K562 (cell line): ENCODE results near the gene SCRN1. TPM values are rescaled to one million over a fixed set of nuclear protein-coding genes. Genes with fewer than 3 reads are reported as not detected.

Experiments
- ATAC-seq: fragments of 200-7000 bp; cut with Tn5 transposase; 3 replicates; pipeline ENCODE4 v1.9.1; 2020; ENCODE audit warnings: moderate library complexity
- BruUV-seq: library from RNA; stranded (reverse); fragments of 400-500 nt; replicated peaks from 2 replicates; lab custom pipeline; 2021; lab: Mats Ljungman, UMichigan
- CTCF ChIA-PET: fragments of 300-600 bp; formaldehyde crosslinking; extraction: SDS; loops from one replicate; lab custom pipeline; 2021; ENCODE audit warnings: low intra/inter-chr PET ratio; lab: Yijun Ruan, JAX
- POLR2A ChIA-PET: fragments of 300-600, 350-650 bp; sonication (Branson Sonifier 250); formaldehyde crosslinking; extraction: SDS; loops from one replicate; lab custom pipeline; 2021; ENCODE audit warnings: antibody characterized with exemption, inconsistent platforms; lab: Yijun Ruan, JAX
- DNase-seq, 4 experiments: peaks; one replicate each; pipeline versions ENCODE4 v3.0.0 to v3.0.0-alpha.2; 2011 to 2018; ENCODE audit warnings: low spot score in 3 of 4, mixed read lengths in 3 of 4; ENCODE audit errors: extremely low read depth in 1 of 4
- FAIRE-seq: peaks from 2 replicates; lab custom pipeline; 2011; peaks lifted over from hg19 to GRCh38; lab: Jason Lieb, UNC
- H2AFZ ChIP-seq: 2 replicates; pipeline ENCODE4 v1.6.0; 2011; ENCODE audit warnings: low read depth, low read length, control low read depth, inconsistent platforms
- H3K27ac ChIP-seq: fragments of 200-600 bp; 3 replicates; pipeline ENCODE4 v1.8.0; 2011; ENCODE audit warnings: low read depth, mild to moderate bottlenecking, control low read depth, inconsistent platforms, low read length, moderate library complexity, mixed read lengths; ENCODE audit errors: extremely low read depth
- H3K27me3 ChIP-seq, 2 experiments: fragments of 300-600 bp in 1 of 2; 2 replicates in 1 of 2; 3 replicates in 1 of 2; pipeline versions ENCODE4 v1.6.0 to v1.8.0; 2011; ENCODE audit warnings: inconsistent platforms in 2 of 2, low read length in 2 of 2, mild to moderate bottlenecking in 1 of 2, mixed read lengths in 1 of 2, moderate library complexity in 1 of 2; ENCODE audit not compliant: control insufficient read depth in 2 of 2, insufficient read depth in 2 of 2
- H3K36me3 ChIP-seq: fragments of 300-600 bp; 3 replicates; pipeline ENCODE4 v1.8.0; 2011; ENCODE audit warnings: mild to moderate bottlenecking, low read length, inconsistent platforms; ENCODE audit not compliant: control insufficient read depth, insufficient read depth
- H3K4me1 ChIP-seq, 2 experiments: fragments of 200-600 bp in 1 of 2; replicated peaks in 1 of 2; 2 replicates in 1 of 2; 3 replicates in 1 of 2; pipeline versions ENCODE4 v1.5.1 to v1.8.0; 2011; ENCODE audit warnings: inconsistent platforms in 2 of 2, low read length in 2 of 2, mild to moderate bottlenecking in 1 of 2, mixed read lengths in 1 of 2, moderate library complexity in 1 of 2; ENCODE audit not compliant: control insufficient read depth in 2 of 2, insufficient read depth in 2 of 2
- H3K4me2 ChIP-seq: 2 replicates; pipeline ENCODE4 v1.6.1; 2011; ENCODE audit warnings: low read length, control low read depth, inconsistent platforms, mixed read lengths; ENCODE audit not compliant: insufficient read depth
- H3K4me3 ChIP-seq: fragments of 200-600 bp; sonication (generic), shearing (Covaris generic); 2 replicates; pipeline ENCODE4 v1.5.1; 2016; ENCODE audit warnings: control low read depth, inconsistent platforms
- H3K79me2 ChIP-seq: fragments of 200-600 bp; 3 replicates; pipeline ENCODE4 v1.8.0; 2011; ENCODE audit warnings: low read length, inconsistent platforms; ENCODE audit not compliant: control insufficient read depth, insufficient read depth
- H3K9ac ChIP-seq, 2 experiments: 2 replicates each; pipeline versions ENCODE4 v1.6.0 to v1.6.1; 2011; ENCODE audit warnings: low read depth in 2 of 2, low read length in 2 of 2, control low read depth in 1 of 2, inconsistent platforms in 1 of 2, mild to moderate bottlenecking in 1 of 2, mixed read lengths in 1 of 2; ENCODE audit not compliant: insufficient read depth in 1 of 2
- H3K9me1 ChIP-seq: one replicate; pipeline ENCODE4 v1.6.0; 2011; ENCODE audit warnings: inconsistent platforms, mild to moderate bottlenecking, low read length, moderate library complexity; ENCODE audit not compliant: control insufficient read depth, insufficient read depth
- H3K9me3 ChIP-seq: replicated peaks from 2 replicates; pipeline ENCODE4 v1.5.1; 2011; ENCODE audit warnings: low read depth, low read length, inconsistent platforms; ENCODE audit not compliant: control insufficient read depth, insufficient read depth
- H4K20me1 ChIP-seq: replicated peaks from 2 replicates; pipeline ENCODE4 v1.6.1; 2011; ENCODE audit warnings: low read length, inconsistent platforms, mixed read lengths; ENCODE audit not compliant: control insufficient read depth, insufficient read depth
- BACH1 ChIP-seq: fragments of 200-800 bp; sonication (Bioruptor generic); IDR thresholded peaks from 2 replicates; pipeline ENCODE4 v1.6.1; 2016; ENCODE audit warnings: missing genetic modification characterization, missing compliant biosample characterization
- CBX2 ChIP-seq: fragments of 200-600 bp; sonication (generic); IDR thresholded peaks from one replicate; pipeline ENCODE4 v1.6.1; 2012; ENCODE audit warnings: mild to moderate bottlenecking, low read length, inconsistent platforms; ENCODE audit not compliant: insufficient read depth, poor library complexity, severe bottlenecking
- FOXA1 ChIP-seq: fragments of 450-650 bp; IDR thresholded peaks from 2 replicates; pipeline ENCODE4 v1.6.1; 2016; ENCODE audit warnings: mild to moderate bottlenecking, borderline replicate concordance
- HMGXB4 ChIP-seq: sonication (generic); formaldehyde crosslinking; IDR thresholded peaks from 2 replicates; pipeline ENCODE4 v1.8.1; 2023; ENCODE audit warnings: mild to moderate bottlenecking, missing genetic modification reagents
- HSF4 ChIP-seq: fragments of 250-450 bp; sonication (Bioruptor Pico); IDR thresholded peaks from 2 replicates; pipeline ENCODE4 v2.1.2; 2022; ENCODE audit warnings: mild to moderate bottlenecking, moderate library complexity, borderline replicate concordance
- MCM2 ChIP-seq: fragments of 450-650 bp; IDR thresholded peaks from 2 replicates; pipeline ENCODE4 v1.6.1; 2017; ENCODE audit warnings: low read depth, mild to moderate bottlenecking
- MED1 ChIP-seq: sonication (generic); formaldehyde crosslinking; IDR thresholded peaks from 2 replicates; pipeline ENCODE4 v1.8.1; 2023; ENCODE audit warnings: missing genetic modification reagents, borderline replicate concordance
- MYBL2 ChIP-seq, 2 experiments: fragments of 450-650 bp in 1 of 2; sonication (generic) in 1 of 2; formaldehyde crosslinking in 1 of 2; IDR thresholded peaks; 2 replicates each; pipeline versions ENCODE4 v1.6.1 to v1.8.1; 2017 to 2022; ENCODE audit warnings: borderline replicate concordance in 1 of 2, inconsistent platforms in 1 of 2, low read depth in 1 of 2, mild to moderate bottlenecking in 1 of 2, missing genetic modification reagents in 1 of 2, moderate library complexity in 1 of 2
- MYC ChIP-seq, 2 experiments: fragments of 250-450 bp in 1 of 2; sonication (Bioruptor Pico) in 1 of 2; IDR thresholded peaks; 2 replicates each; pipeline versions ENCODE4 v1.5.1 to v1.6.1; 2012 to 2021; ENCODE audit warnings: low read depth in 2 of 2, borderline replicate concordance in 1 of 2, improper control_type of control experiment in 1 of 2, low read length in 1 of 2, mild to moderate bottlenecking in 1 of 2, moderate library complexity in 1 of 2
- TCF7 ChIP-seq: sonication (generic); IDR thresholded peaks from 2 replicates; pipeline ENCODE4 v1.6.1; 2016; ENCODE audit warnings: antibody characterized with exemption, borderline replicate concordance
- TEAD4 ChIP-seq, 2 experiments: sonication (generic) in 1 of 2; formaldehyde crosslinking in 1 of 2; IDR thresholded peaks; 2 replicates each; pipeline versions ENCODE4 v1.6.1 to v1.8.0; 2012 to 2022; ENCODE audit warnings: borderline replicate concordance in 1 of 2, inconsistent platforms in 1 of 2, low read length in 1 of 2, mild to moderate bottlenecking in 1 of 2, missing genetic modification reagents in 1 of 2
- TSC22D4 ChIP-seq: fragments of 450-650 bp; IDR thresholded peaks from 2 replicates; pipeline ENCODE4 v1.6.1; 2016; ENCODE audit warnings: missing genetic modification characterization, missing biosample characterization, control low read depth
- ZKSCAN8 ChIP-seq: fragments of 200-800 bp; sonication (Bioruptor generic); IDR thresholded peaks from 2 replicates; pipeline ENCODE4 v1.6.1; 2016; ENCODE audit warnings: missing genetic modification characterization, missing compliant biosample characterization
- ZNF124 ChIP-seq: sonication (generic); formaldehyde crosslinking; IDR thresholded peaks from 2 replicates; pipeline ENCODE4 v1.8.1; 2022; ENCODE audit warnings: missing genetic modification reagents
- WGBS: fragments of 100-300 bp; shearing (Covaris generic); methylation state at CpG from one replicate; pipeline ENCODE4 v1.1.6; 2016; ENCODE audit warnings: low coverage, mixed read lengths; ENCODE audit not compliant: insufficient coverage; ENCODE audit errors: missing lambda C conversion rate; 5-methylcytosine and 5-hydroxymethylcytosine counted together
- in situ Hi-C: fragments of 300-500 bp; cut with MboI; formaldehyde crosslinking; loops from 4 replicates; pipeline ENCODE4 v1.15.0; 2018; ENCODE audit warnings: inconsistent platforms, mixed read lengths
- intact Hi-C: fragments of 100-400 bp; cut with micrococcal nuclease; formaldehyde crosslinking; loops from 2 replicates; pipeline ENCODE4 v1.14.2; 2022
- polyA plus RNA-seq, 8 experiments: library from polyadenylated mRNA; depleted of rRNA in 4 of 8; stranded (reverse) in 5 of 8; unstranded in 3 of 8; fragments of >200 nt; fragmentation: Nextera tagmentation in 2 of 8; fragmentation: Illumina TruSeq in 1 of 8; extraction: Ambion mirVana in 2 of 8; extraction: Trizol in 1 of 8; gene quantifications; 2 replicates each; pipeline versions ENCODE4 v1.2.1 to v1.2.3, GENCODE V29; 2011 to 2014; ENCODE audit warnings: inconsistent platforms in 1 of 8, missing spikeins in 1 of 8
- total RNA-seq, 7 experiments: library from RNA; depleted of rRNA in 6 of 7; stranded (reverse); fragments of >200 nt in 6 of 7; fragmentation: Illumina TruSeq in 2 of 7; extraction: Trizol in 2 of 7; gene quantifications; 2 replicates each; pipeline versions ENCODE4 v1.2.1 to v1.2.3, GENCODE V29; 2011 to 2021; ENCODE audit warnings: low replicate concordance in 1 of 7
- TF ChIP-seq, protein P1 (sequence below): fragments of 250-450 bp; sonication (Bioruptor Pico); IDR thresholded peaks from 2 replicates; pipeline ENCODE4 v1.4.0; 2020; ENCODE audit warnings: mild to moderate bottlenecking, moderate library complexity, borderline replicate concordance

The SCRN1 gene
- total and polyA plus RNA-seq, 9 of the 15 experiments (the other 6 are each of a cell fraction or from before 2014, with no cell fraction given), result 0.13 to 1.4 (median 0.20) TPM

- H3K36me3 ChIP-seq, result no peaks in the 10 kb centered on the region
- H3K4me1 ChIP-seq, result peaks cover 0 to 6% of the 10 kb centered on the region in 2 experiments; a peak in 2 of 5 replicates
- no peaks in the 10 kb centered on the region for H4K20me1 ChIP-seq
- no peak overlapping the region for H2AFZ ChIP-seq
- ChIA-PET CTCF (no interaction called here), POLR2A (interaction anchor here (0.7 to 1.1 kb wide), 2 partner anchors 15 to 35 kb away, joined by 3 to 4 read pairs; partner anchors contain the start of gene FKBP14)
- no peaks in the 10 kb centered on the region for H3K9me1 ChIP-seq
- no peak overlapping the region for H3K4me2 ChIP-seq
- in situ Hi-C loops, result no loop called here
- no peaks in the 10 kb centered on the region for H3K79me2 ChIP-seq
- DNase-seq (no peak), FAIRE-seq (no peak), ATAC-seq (no peak)
- 30% methylated on average over 5 of the region's 5 CpGs for WGBS
- H3K4me3 ChIP-seq, result no peak overlapping the region
- H3K27me3 ChIP-seq, result peaks cover 2 to 8% of the 10 kb centered on the region in 2 experiments; a peak in 2 of 5 replicates
- H3K9ac ChIP-seq, result no peak overlapping the region
- BruUV-seq, result no TSS peak
- intact Hi-C loops, result no loop called here
- H3K9me3 ChIP-seq, result peaks cover 5% of the 10 kb centered on the region
- H3K27ac ChIP-seq, result no peak overlapping the region
- TF ChIP-seq TCF7 (no peak), CBX2 (no peak), ZKSCAN8 (no peak), HMGXB4 (CRISPR knock-in tag) (no peak), MED1 (no peak), FOXA1 (no peak), TSC22D4 (tag) (no peak), MCM2 (no peak), MYC (IDR thresholded peaks at IDR 0.05; ENCODE audit: low read depth, low read length) (no peak), MYC (CRISPR knock-in tag; IDR thresholded peaks at IDR 0.05; ENCODE audit: borderline replicate concordance, low read depth) (no peak), HSF4 (no peak), MYBL2 (IDR thresholded peaks at IDR 0.05; ENCODE audit: low read depth) (no peak), MYBL2 (CRISPR knock-in tag; IDR thresholded peaks at IDR 0.05; ENCODE audit: borderline replicate concordance) (no peak), BACH1 (tag) (no peak), ZNF124 (CRISPR knock-in tag) (no peak), TEAD4 (IDR thresholded peaks at IDR 0.05; ENCODE audit: low read length) (no peak), TEAD4 (CRISPR knock-in tag; IDR thresholded peaks at IDR 0.05; ENCODE audit: borderline replicate concordance) (no peak)
- TF ChIP-seq, protein P1, sequence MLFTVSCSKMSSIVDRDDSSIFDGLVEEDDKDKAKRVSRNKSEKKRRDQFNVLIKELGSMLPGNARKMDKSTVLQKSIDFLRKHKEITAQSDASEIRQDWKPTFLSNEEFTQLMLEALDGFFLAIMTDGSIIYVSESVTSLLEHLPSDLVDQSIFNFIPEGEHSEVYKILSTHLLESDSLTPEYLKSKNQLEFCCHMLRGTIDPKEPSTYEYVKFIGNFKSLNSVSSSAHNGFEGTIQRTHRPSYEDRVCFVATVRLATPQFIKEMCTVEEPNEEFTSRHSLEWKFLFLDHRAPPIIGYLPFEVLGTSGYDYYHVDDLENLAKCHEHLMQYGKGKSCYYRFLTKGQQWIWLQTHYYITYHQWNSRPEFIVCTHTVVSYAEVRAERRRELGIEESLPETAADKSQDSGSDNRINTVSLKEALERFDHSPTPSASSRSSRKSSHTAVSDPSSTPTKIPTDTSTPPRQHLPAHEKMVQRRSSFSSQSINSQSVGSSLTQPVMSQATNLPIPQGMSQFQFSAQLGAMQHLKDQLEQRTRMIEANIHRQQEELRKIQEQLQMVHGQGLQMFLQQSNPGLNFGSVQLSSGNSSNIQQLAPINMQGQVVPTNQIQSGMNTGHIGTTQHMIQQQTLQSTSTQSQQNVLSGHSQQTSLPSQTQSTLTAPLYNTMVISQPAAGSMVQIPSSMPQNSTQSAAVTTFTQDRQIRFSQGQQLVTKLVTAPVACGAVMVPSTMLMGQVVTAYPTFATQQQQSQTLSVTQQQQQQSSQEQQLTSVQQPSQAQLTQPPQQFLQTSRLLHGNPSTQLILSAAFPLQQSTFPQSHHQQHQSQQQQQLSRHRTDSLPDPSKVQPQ, result no peak
These were observed 2.3 kb upstream of the SCRN1 start for GRCh38 chr7:29991937-29992336.
